DND-41 (cell line): ENCODE data around the gene CTNNA3.

ENCODE experiments used
- CTCF ChIP-seq: IDR thresholded peaks from 2 replicates; pipeline ENCODE4 v1.5.1; 2012; ENCODE audit warnings: borderline replicate concordance, low read length, moderate library complexity, mild to moderate bottlenecking; ENCODE audit not compliant: poor library complexity, severe bottlenecking; ENCODE audit errors: extremely low read depth
- EZH2 ChIP-seq: IDR thresholded peaks from 3 replicates; pipeline ENCODE4 v1.6.1; 2012; ENCODE audit warnings: borderline replicate concordance, low read depth, mild to moderate bottlenecking, moderate library complexity, low read length, inconsistent platforms; ENCODE audit not compliant: severe bottlenecking

GRCh38 chr10:67695555-67695954 lies 440 bp downstream of the CTNNA3 start:
- TF ChIP-seq EZH2 (no peak), CTCF (no peak)
